Neuron (in vitro differentiated cells): ENCODE measurements around the gene TSPAN18.

Experiments used
- H2AFZ ChIP-seq: one replicate; pipeline ENCODE4 v1.6.1; 2013; ENCODE audit warnings: low read depth, mild to moderate bottlenecking, inconsistent platforms, low read length, moderate library complexity
- H3K27me3 ChIP-seq: one replicate; pipeline ENCODE4 v1.6.1; 2013; ENCODE audit warnings: low read length; ENCODE audit not compliant: insufficient read depth
- H3K36me3 ChIP-seq: one replicate; pipeline ENCODE4 v1.6.1; 2013; ENCODE audit warnings: low read length; ENCODE audit not compliant: insufficient read depth
- H3K4me1 ChIP-seq: one replicate; pipeline ENCODE4 v1.6.1; 2013; ENCODE audit warnings: low read length; ENCODE audit not compliant: insufficient read depth
- H3K4me3 ChIP-seq: 2 replicates; pipeline ENCODE4 v1.5.1; 2013; ENCODE audit warnings: mild to moderate bottlenecking, low read length, moderate library complexity
- H3K9me3 ChIP-seq: one replicate; pipeline ENCODE4 v1.6.1; 2013; ENCODE audit warnings: low read length

Gene TSPAN18

GRCh38 chr11:44812971-44813370 lies 86.2 kb downstream of the TSPAN18 start:
- no peak overlapping the region for H3K4me3 ChIP-seq
- H3K36me3 ChIP-seq, result no peaks in the 10 kb centered on the region
- peaks cover 24% of the 10 kb centered on the region for H3K4me1 ChIP-seq
- H3K27me3 ChIP-seq, result no peaks in the 10 kb centered on the region
- no peaks in the 10 kb centered on the region for H3K9me3 ChIP-seq
- no peak overlapping the region for H2AFZ ChIP-seq

- Histone ChIP-seq H3K27me3 (no peaks in the 10 kb centered on the region), H3K4me3 (no peak overlapping the region), H3K9me3 (no peaks in the 10 kb centered on the region), H3K4me1 (peaks cover 24% of the 10 kb centered on the region), H2AFZ (no peak overlapping the region), H3K36me3 (no peaks in the 10 kb centered on the region)
Observed at GRCh38 chr11:44813401-44813800, 86.6 kb downstream of the TSPAN18 start.

- no peaks in the 10 kb centered on the region for H3K36me3 ChIP-seq
- H3K4me3 ChIP-seq, result no peak overlapping the region
- peaks cover 24% of the 10 kb centered on the region for H3K4me1 ChIP-seq
- no peaks in the 10 kb centered on the region for H3K27me3 ChIP-seq
- H3K9me3 ChIP-seq, result peaks cover 2% of the 10 kb centered on the region
- no peak overlapping the region for H2AFZ ChIP-seq
Observed at GRCh38 chr11:44814881-44815592, 88.3 kb downstream of the TSPAN18 start.

- no peak overlapping the region for H2AFZ ChIP-seq
- peaks cover 24% of the 10 kb centered on the region for H3K4me1 ChIP-seq
- no peak overlapping the region for H3K4me3 ChIP-seq
- peaks cover 2% of the 10 kb centered on the region for H3K9me3 ChIP-seq
- no peaks in the 10 kb centered on the region for H3K36me3 ChIP-seq
- H3K27me3 ChIP-seq, result no peaks in the 10 kb centered on the region
Observed at GRCh38 chr11:44815917-44816456, 89.2 kb downstream of the TSPAN18 start.

- no peaks in the 10 kb centered on the region for H3K36me3 ChIP-seq
- H3K4me1 ChIP-seq, result peaks cover 24% of the 10 kb centered on the region
Observed at GRCh38 chr11:44816761-44817160, 90.0 kb downstream of the TSPAN18 start.

GRCh38 chr11:44817207-44817949 lies 90.6 kb downstream of the TSPAN18 start:
- Histone ChIP-seq H2AFZ (no peak overlapping the region), H3K36me3 (no peaks in the 10 kb centered on the region), H3K4me3 (no peak overlapping the region), H3K9me3 (peaks cover 6% of the 10 kb centered on the region), H3K27me3 (no peaks in the 10 kb centered on the region), H3K4me1 (peaks cover 24% of the 10 kb centered on the region)

More at GRCh38 chr11:44816761-44817160, 90.0 kb downstream of the TSPAN18 start:
- Histone ChIP-seq H3K4me3 (no peak overlapping the region), H3K27me3 (no peaks in the 10 kb centered on the region), H3K9me3 (peaks cover 4% of the 10 kb centered on the region), H2AFZ (no peak overlapping the region)

GRCh38 chr11:44818110-44818509 lies 91.3 kb downstream of the TSPAN18 start:
- peaks cover 11% of the 10 kb centered on the region for H3K9me3 ChIP-seq
- H3K36me3 ChIP-seq, result no peaks in the 10 kb centered on the region
- H2AFZ ChIP-seq, result no peak overlapping the region
- peaks cover 19% of the 10 kb centered on the region for H3K4me1 ChIP-seq
- H3K4me3 ChIP-seq, result no peak overlapping the region
- no peaks in the 10 kb centered on the region for H3K27me3 ChIP-seq

- Histone ChIP-seq H3K36me3 (no peaks in the 10 kb centered on the region), H3K27me3 (no peaks in the 10 kb centered on the region), H3K4me3 (no peak overlapping the region), H2AFZ (no peak overlapping the region), H3K4me1 (peaks cover 19% of the 10 kb centered on the region), H3K9me3 (peaks cover 11% of the 10 kb centered on the region)
Observed at GRCh38 chr11:44819346-44819745, 92.6 kb downstream of the TSPAN18 start.

- no peak overlapping the region for H3K4me3 ChIP-seq
- no peaks in the 10 kb centered on the region for H3K27me3 ChIP-seq
- no peak overlapping the region for H2AFZ ChIP-seq
- H3K9me3 ChIP-seq, result peaks cover 11% of the 10 kb centered on the region
- no peaks in the 10 kb centered on the region for H3K36me3 ChIP-seq
- H3K4me1 ChIP-seq, result peaks cover 35% of the 10 kb centered on the region
Observed at GRCh38 chr11:44822369-44822768, 95.6 kb downstream of the TSPAN18 start.

GRCh38 chr11:44823006-44823405 lies 96.2 kb downstream of the TSPAN18 start:
- Histone ChIP-seq H3K4me3 (no peak overlapping the region), H3K27me3 (no peaks in the 10 kb centered on the region), H3K36me3 (no peaks in the 10 kb centered on the region), H3K9me3 (peaks cover 11% of the 10 kb centered on the region), H2AFZ (no peak overlapping the region), H3K4me1 (peaks cover 35% of the 10 kb centered on the region)

- Histone ChIP-seq H3K36me3 (no peaks in the 10 kb centered on the region), H2AFZ (no peak overlapping the region), H3K9me3 (peaks cover 11% of the 10 kb centered on the region), H3K27me3 (no peaks in the 10 kb centered on the region), H3K4me3 (no peak overlapping the region), H3K4me1 (peaks cover 41% of the 10 kb centered on the region)
Observed at GRCh38 chr11:44823868-44824267, 97.1 kb downstream of the TSPAN18 start.

GRCh38 chr11:44824300-44824704 lies 97.5 kb downstream of the TSPAN18 start:
- Histone ChIP-seq H3K36me3 (no peaks in the 10 kb centered on the region), H3K4me1 (peaks cover 41% of the 10 kb centered on the region), H3K27me3 (no peaks in the 10 kb centered on the region), H3K9me3 (peaks cover 11% of the 10 kb centered on the region), H3K4me3 (no peak overlapping the region), H2AFZ (no peak overlapping the region)

- H3K9me3 ChIP-seq, result peaks cover 9% of the 10 kb centered on the region
- H3K4me1 ChIP-seq, result peaks cover 41% of the 10 kb centered on the region
- H3K36me3 ChIP-seq, result no peaks in the 10 kb centered on the region
- H3K4me3 ChIP-seq, result no peak overlapping the region
- no peak overlapping the region for H2AFZ ChIP-seq
- H3K27me3 ChIP-seq, result no peaks in the 10 kb centered on the region
Observed at GRCh38 chr11:44825058-44825785, 98.5 kb downstream of the TSPAN18 start.
